BE2C (cell line): ENCODE measurements around the gene ZNF804A.

Experiments
- DNase-seq: peaks from one replicate; pipeline ENCODE4 v3.0.0-alpha.2; 2020
- H3K27me3 ChIP-seq: fragments of 250-450 bp; sonication (Bioruptor Pico); 2 replicates; pipeline ENCODE4 v1.5.1; 2020; ENCODE audit warnings: mild to moderate bottlenecking
- H3K36me3 ChIP-seq: fragments of 250-450 bp; sonication (Bioruptor Pico); 2 replicates; pipeline ENCODE4 v1.5.1; 2020; ENCODE audit warnings: mild to moderate bottlenecking
- H3K4me1 ChIP-seq: fragments of 250-450 bp; sonication (Bioruptor Pico); 2 replicates; pipeline ENCODE4 v1.5.1; 2020
- H3K4me3 ChIP-seq: 2 replicates; pipeline ENCODE4 v1.5.1; 2011; ENCODE audit warnings: low read depth, low read length
- H3K9me3 ChIP-seq: fragments of 250-450 bp; sonication (Bioruptor Pico); 2 replicates; pipeline ENCODE4 v1.5.1; 2020
- CTCF ChIP-seq: IDR thresholded peaks from 2 replicates; pipeline ENCODE4 v1.5.1; 2012; ENCODE audit warnings: mild to moderate bottlenecking, low read depth, low read length

ZNF804A gene

GRCh38 chr2:184849516-184849915 is 251.2 kb downstream of the ZNF804A start:
- H3K4me3 ChIP-seq = no peak overlapping the region
- H3K27me3 ChIP-seq = no peaks in the 10 kb centered on the region
- TF ChIP-seq CTCF = no peak
- H3K36me3 ChIP-seq = no peaks in the 10 kb centered on the region
- DNase-seq = no peak
- no peaks in the 10 kb centered on the region for H3K9me3 ChIP-seq
- H3K4me1 ChIP-seq = peaks cover 4% of the 10 kb centered on the region

- H3K27me3 ChIP-seq = no peaks in the 10 kb centered on the region
- no peak for TF ChIP-seq CTCF
- H3K4me3 ChIP-seq = no peak overlapping the region
- H3K4me1 ChIP-seq = no peaks in the 10 kb centered on the region; the same call in none of the 2 replicates
- no peak for DNase-seq
- H3K9me3 ChIP-seq = no peaks in the 10 kb centered on the region
- no peaks in the 10 kb centered on the region for H3K36me3 ChIP-seq
These were observed 253.2 kb downstream of the ZNF804A start for GRCh38 chr2:184851576-184851975.

- Histone ChIP-seq H3K27me3 (no peaks in the 10 kb centered on the region), H3K36me3 (no peaks in the 10 kb centered on the region), H3K9me3 (no peaks in the 10 kb centered on the region), H3K4me1 (no peaks in the 10 kb centered on the region), H3K4me3 (no peak overlapping the region)
- no peak for DNase-seq
- no peak for TF ChIP-seq CTCF
These were observed 260.9 kb downstream of the ZNF804A start for GRCh38 chr2:184859187-184859586.

- H3K36me3 ChIP-seq = no peaks in the 10 kb centered on the region
- no peak for DNase-seq
- H3K9me3 ChIP-seq = no peaks in the 10 kb centered on the region
- H3K27me3 ChIP-seq = no peaks in the 10 kb centered on the region
- H3K4me3 ChIP-seq = no peak overlapping the region
- no peaks in the 10 kb centered on the region for H3K4me1 ChIP-seq
- no peak for TF ChIP-seq CTCF
These were observed 262.4 kb downstream of the ZNF804A start for GRCh38 chr2:184860744-184861143.

- H3K36me3 ChIP-seq = no peaks in the 10 kb centered on the region
- H3K4me3 ChIP-seq = no peak overlapping the region
- H3K4me1 ChIP-seq = no peaks in the 10 kb centered on the region
- H3K27me3 ChIP-seq = no peaks in the 10 kb centered on the region
- TF ChIP-seq CTCF = no peak
- no peaks in the 10 kb centered on the region for H3K9me3 ChIP-seq
- DNase-seq = no peak
These were observed 276.9 kb downstream of the ZNF804A start for GRCh38 chr2:184875212-184875611.

- no peak for DNase-seq
- Histone ChIP-seq H3K9me3 (no peaks in the 10 kb centered on the region), H3K36me3 (no peaks in the 10 kb centered on the region), H3K4me1 (no peaks in the 10 kb centered on the region), H3K27me3 (no peaks in the 10 kb centered on the region), H3K4me3 (no peak overlapping the region)
- TF ChIP-seq CTCF = no peak
These were observed 277.6 kb downstream of the ZNF804A start for GRCh38 chr2:184875911-184876310.
